HEK293T (cell line): ENCODE data around the gene ASPA.

Source experiments
- ARNT ChIP-seq: fragments of 450-650 bp; IDR thresholded peaks from 2 replicates; pipeline ENCODE4 v1.6.1; 2017; ENCODE audit warnings: mild to moderate bottlenecking
- BHLHE40 ChIP-seq: fragments of 450-650 bp; IDR thresholded peaks from 2 replicates; pipeline ENCODE4 v1.6.1; 2016; ENCODE audit warnings: mild to moderate bottlenecking, moderate library complexity, borderline replicate concordance
- FOXK2 ChIP-seq: fragments of 450-650 bp; IDR thresholded peaks from 2 replicates; pipeline ENCODE4 v1.6.1; 2016; ENCODE audit warnings: mild to moderate bottlenecking
- FOXM1 ChIP-seq: fragments of 450-650 bp; IDR thresholded peaks from 2 replicates; pipeline ENCODE4 v1.6.1; 2017; ENCODE audit warnings: mild to moderate bottlenecking, borderline replicate concordance
- PKNOX1 ChIP-seq: fragments of 450-650 bp; IDR thresholded peaks from 2 replicates; pipeline ENCODE4 v1.6.1; 2016
- SUZ12 ChIP-seq: fragments of 450-650 bp; IDR thresholded peaks from 2 replicates; pipeline ENCODE4 v1.6.1; 2016; ENCODE audit warnings: mild to moderate bottlenecking
- ZNF384 ChIP-seq: fragments of 450-650 bp; IDR thresholded peaks from 2 replicates; pipeline ENCODE4 v1.6.1; 2016

DNA sequence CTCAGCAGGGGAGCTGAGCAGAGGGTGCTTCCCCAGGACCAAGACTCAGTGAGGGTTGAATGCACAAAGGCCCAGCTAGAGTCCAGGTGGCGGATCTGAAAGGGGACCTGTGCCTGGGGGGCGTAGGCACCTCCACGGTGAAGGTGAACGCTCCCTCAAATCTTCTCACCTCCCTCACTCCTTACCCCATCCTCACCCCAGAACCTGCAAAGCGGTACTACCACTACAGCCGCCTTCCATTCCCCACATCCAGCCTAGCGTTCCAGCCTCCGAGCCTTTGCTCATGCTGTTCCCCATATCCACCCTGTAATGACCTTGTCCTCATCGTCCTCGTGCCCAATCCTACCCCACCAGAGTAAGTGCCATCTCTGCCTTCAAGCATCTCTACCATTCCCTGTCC lies 51.2 kb downstream of the ASPA start:
- TF ChIP-seq SUZ12 (no peak), FOXK2 (no peak), BHLHE40 (no peak), ARNT (no peak), FOXM1 (no peak), ZNF384 (no peak), PKNOX1 (no peak)
